Right lung (tissue), 10 donors: Measurements from ENCODE around the gene MFAP5. TPM values are rescaled to one million over a fixed set of nuclear protein-coding genes. Genes with fewer than 3 reads are reported as not detected.

Experiments
- DNase-seq, 2 donors: peaks; one replicate each; pipeline ENCODE4 v3.0.0-alpha.2; 2013
- long read RNA-seq, 8 donors: transcript quantifications; one replicate each; lab custom pipeline, GENCODE V29; 2026
- polyA plus RNA-seq, 5 donors: library from polyadenylated mRNA; unstranded; fragments of 120-200 nt; gene quantifications; one replicate each; pipeline versions ENCODE4 v1.2.1 to v1.2.3, GENCODE V29; 2013; ENCODE audit warnings: inconsistent platforms in 1 of 5, low replicate concordance in 1 of 5; ENCODE audit not compliant: insufficient read length in 5 of 5, insufficient read depth in 1 of 5

Gene MFAP5
- 1 to 10 TPM in 2 of 5 donors, under 1 TPM in 3; 0.43 to 4.9 (median 0.84) TPM for polyA plus RNA-seq
- long read RNA-seq, donor 1, partial matches to known transcripts, result 0 of 1 reads
- long read RNA-seq, donor 1, other reads (novel, unspliced or antisense), result 0 of 1 reads
- long read RNA-seq, donor 2, partial matches to known transcripts, result 0 of 1 reads
- long read RNA-seq, donor 2, other reads (novel, unspliced or antisense), result 0 of 1 reads
- long read RNA-seq, donor 3, result 0 reads
- long read RNA-seq, donor 4, result 0 reads
- long read RNA-seq, donor 5, result 0 reads
- long read RNA-seq, donor 6, partial matches to known transcripts, result 0 of 1 reads
- long read RNA-seq, donor 6, other reads (novel, unspliced or antisense), result 0 of 1 reads
- long read RNA-seq, donor 7, result 0 reads
- long read RNA-seq, donor 8, result 0 reads

DNA sequence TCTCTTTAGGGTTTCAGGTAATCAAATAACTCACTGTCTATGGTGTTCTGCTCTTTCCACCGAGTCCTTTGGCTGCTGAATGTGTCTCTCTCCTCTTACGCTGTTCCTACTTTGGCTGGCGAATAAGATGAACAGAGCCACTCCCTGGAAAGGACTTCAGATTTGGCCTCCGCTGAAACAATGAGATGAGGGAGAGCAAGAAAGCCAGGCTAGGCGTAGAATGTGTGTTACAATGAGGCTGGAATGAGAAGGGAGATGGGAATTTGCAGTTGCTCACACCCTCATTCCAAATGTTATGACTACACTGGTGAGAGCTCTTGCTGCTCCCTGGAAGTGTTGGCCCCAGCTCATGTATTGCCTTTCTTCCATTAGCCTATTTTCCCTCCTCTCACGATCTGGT, at the start of gene MFAP5:
MFAP5 (minus strand) TSS at position 234 of the 400 bp plus-strand sequence. CDS start 722 bp downstream, outside the sequence.
- no peak for DNase-seq

- no peak for DNase-seq
Measured at GRCh38 chr12:8709124-8709830, 46.7 kb upstream of the MFAP5 start.

GRCh38 chr12:8702159-8702558, 39.5 kb upstream of the MFAP5 start:
- no peak for DNase-seq

DNA sequence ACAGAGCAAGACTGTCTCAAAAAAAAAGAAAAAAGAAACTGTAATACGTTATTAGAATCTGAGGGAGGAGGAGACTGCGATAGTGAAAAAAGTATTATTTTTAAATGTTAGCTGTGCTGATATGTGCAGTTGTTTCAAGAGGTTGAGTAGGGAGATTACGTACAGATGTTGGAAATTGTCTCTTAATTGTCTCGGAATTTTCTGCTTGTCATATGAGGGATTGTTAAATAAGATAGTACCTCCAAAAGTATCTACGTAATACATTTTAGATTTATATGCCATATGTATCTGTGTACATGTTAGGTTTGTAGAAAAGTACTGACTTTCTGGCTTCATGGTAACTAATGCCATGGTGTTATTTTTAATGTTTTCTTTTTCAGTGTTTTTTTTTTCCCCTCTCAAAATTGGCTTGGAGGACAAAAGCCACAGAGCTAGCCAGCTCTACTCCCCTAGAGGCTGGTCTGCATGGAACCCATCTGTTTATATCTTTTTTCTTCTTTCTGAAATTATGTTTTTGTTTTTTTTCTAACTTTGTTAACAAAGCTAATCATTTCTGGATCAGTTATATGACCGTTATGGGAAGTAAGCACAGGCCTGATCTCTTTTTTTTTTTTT, 38.5 kb upstream of the MFAP5 start:
- DNase-seq, result no peak

DNA sequence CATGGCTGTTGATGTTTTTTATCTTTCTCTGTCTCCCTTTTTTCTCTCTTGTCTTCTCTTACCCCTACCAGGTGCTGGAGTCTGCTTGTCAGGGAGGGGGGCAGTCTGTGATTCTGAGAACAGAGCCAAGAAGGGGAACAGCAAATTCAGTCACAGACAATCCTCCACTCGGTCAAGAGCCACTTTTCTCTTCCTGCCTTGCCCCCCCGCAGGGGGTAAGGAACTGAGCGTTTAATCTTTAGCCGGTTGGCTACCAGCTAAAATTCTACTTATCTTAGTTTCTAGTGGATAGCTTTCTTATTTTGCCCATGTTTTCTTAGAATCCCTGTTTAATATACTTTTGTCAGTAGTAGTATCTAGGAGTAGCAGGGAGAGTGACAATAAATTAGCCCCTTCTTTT, 37.1 kb upstream of the MFAP5 start:
- no peak for DNase-seq

DNA sequence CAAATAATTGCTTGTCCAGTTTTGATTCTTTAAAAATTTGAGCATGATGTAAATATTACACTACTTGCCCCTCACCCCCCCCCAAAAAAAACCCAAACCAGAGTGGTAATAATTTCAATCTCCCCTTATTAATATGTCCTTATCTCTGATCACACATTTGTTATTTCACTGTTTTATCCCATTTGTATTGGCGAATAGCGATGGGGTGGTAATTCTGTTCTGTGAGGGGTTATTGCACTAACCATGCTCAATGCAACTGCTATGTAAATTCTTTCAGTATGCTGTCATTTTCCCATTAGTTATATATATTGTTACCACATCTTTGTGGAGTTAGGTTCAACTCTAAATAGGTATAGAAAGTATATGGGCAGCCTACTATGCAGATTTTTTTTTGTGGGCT, 36.3 kb upstream of the MFAP5 start:
- DNase-seq, result no peak

DNA sequence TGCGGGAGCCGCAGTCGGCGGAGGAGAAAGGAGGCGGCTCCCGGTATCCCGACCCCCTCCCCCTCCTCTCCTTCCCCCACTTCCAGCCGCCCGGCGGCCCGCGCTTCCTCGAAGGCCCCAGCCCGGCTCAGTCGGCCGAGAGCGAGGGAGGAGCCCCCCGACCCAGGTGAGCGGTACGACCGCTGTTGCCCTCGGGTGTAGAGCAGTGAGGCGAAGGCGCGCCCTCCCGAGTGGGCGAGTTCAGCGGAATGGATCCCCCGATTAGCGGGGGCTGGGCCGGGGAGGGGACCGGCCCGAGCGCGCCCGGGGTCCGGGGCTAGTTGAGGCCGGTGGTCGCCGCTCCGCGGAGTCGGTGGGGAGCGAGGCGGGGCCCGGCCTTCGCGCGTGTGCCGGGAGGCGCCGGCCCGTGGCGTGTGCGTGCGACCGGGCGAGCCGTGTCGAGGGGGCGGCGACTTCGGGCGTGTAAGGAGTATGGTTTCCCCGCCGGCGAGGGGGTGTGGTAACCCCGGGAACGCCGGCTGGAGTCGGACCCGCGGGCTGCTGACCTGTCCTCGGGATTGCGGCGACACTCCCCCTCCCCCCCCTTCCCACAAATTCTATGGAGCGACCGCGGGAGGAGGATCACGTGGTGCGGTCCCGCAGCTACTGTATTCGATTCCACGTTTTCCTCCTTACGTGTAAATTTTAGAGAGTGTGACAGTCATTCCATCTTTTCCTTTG, 35.7 kb upstream of the MFAP5 start:
- DNase-seq, result peak in 1 of 2 donors; percentile 58

- peak; percentile 89 for DNase-seq
Measured at GRCh38 chr12:8697476-8698131, 35.0 kb upstream of the MFAP5 start, which contains the start of gene RIMKLB. Gene RIMKLB, plus strand, starts transcription at chr12:8697991. Its CDS starts 15,876 bp downstream, at chr12:8713867.

DNA sequence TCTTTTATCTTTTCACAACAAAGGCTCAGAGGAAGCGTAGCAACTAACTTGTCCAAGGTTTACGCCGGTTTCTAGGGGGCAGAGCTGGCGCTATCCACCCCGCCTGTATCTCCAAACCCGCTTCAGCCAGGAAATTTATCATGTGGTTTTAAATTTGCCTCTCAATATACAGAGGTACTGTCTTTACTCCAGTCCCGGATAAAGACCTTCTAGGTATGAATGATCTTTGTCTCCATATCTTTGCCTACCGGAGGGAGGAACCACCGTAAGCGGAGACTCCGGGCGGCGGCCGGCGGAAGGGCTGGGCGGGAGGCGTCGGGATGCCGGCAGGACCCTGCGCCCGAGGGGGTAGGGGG, 34.5 kb upstream of the MFAP5 start:
- DNase-seq, result peak in 1 of 2 donors; percentile 64

DNA sequence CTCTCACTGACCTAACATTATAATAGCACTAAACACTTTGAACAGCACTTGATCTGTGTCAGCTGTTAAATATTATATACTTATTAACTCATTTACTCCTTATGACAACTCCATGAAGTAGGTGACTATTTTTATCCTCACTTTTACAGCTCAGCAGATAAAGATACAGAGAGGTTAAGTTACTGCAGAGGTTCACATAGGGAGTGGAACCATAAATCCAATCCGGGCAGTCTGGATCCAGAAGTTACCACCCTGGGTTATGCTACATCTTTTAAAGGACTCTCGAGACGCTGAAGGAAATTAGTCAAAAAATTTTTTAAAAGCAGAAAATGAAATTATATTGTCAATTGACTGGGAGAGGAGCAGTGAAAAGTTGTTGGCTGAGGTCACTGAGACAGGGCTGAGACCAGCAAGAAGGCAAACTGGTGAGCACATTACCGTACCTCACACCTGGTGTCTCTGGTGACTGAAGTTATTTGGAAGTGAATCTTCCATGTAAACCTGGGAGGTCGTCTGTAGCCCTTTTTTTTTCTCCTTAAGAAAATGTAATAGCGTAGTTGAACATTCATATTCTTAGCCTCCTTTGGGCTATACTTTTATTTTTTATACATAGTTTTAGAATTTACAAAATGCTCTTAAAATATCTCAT, 33.9 kb upstream of the MFAP5 start:
- no peak for DNase-seq

DNA sequence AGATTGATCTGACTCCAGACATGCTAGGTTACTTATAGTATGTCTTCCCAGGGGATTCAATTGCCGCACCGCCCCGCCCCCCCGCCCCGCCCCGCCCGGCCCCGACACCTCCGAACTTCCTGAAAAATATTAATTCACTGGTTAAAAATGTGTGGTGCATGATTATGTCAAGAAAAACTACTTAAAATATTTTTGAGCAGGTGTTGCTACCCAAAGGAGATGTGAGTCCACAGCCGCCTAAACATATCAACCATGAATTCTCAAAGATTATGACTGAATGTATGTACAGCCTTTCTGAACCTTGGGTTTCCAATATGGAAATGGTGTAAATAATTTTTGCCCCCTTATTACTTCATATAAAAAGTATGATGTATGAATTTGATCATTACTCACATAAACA, 32.5 kb upstream of the MFAP5 start:
- no peak for DNase-seq

DNA sequence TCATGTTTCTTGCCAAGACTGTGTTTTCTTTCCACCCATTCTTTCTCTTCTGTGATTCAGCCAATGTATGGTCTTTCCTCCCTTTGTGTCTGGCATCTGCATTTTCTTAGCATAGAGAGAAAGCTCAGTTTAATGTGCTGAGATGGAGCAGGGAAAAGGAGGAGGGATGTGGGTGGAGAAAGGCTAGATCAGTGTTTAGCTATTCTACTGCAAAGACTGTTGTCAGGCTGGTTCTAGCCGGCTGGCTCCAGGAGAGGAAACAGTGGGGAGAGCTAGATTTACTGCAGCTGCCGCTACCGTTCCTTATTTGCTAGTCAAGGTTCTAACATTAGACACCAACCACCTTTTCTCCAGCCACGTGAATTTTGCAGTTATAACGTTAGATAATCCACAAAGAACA, 29.9 kb upstream of the MFAP5 start:
- DNase-seq, result peak; percentile 75 to 79

GRCh38 chr12:8689681-8690080, 27.1 kb upstream of the MFAP5 start:
- DNase-seq, result no peak

- peak; percentile 80 to 83 for DNase-seq
Measured at GRCh38 chr12:8687846-8688601, 25.4 kb upstream of the MFAP5 start.

DNA sequence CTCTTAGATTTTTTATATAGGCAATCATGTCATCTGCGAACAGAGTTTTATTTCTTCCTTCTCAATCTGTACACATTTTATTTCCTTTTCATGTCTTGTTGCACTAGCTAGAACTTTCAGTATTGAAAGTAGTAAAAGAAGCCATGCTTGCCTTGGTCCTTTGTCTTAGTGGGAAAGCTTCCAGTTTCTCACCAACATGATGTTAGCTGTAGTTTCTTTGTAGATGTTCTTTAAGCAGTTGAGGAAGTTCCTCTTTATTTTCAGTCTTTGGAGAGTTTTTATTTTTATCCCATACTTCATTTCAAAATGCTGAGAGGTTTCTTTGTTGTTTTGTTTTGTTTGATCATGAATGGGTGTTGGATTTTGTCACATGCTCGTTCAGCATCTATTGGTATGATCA, 22.4 kb upstream of the MFAP5 start:
- DNase-seq, result no peak

- no peak for DNase-seq
Measured at GRCh38 chr12:8681129-8681884, 18.7 kb upstream of the MFAP5 start.

DNA sequence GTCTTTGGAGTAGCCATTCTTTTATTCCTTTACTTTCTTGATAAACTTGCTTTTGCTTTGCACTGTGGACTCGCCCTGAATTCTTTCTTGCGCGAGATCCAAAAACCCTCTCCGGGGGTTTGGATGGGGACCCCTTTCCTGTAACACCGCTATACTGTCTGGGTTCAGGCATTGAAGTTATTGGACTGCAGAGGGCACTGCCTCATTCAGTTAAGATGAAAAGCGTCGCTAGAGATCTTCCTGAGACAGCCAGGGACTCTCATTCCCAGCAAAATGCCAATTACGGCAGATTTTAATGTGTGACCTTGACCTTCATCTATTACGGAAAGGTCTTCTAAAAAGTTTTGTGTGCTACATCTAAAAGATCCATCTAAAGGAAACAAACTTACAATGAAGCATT, 17.9 kb upstream of the MFAP5 start:
- no peak for DNase-seq

DNA sequence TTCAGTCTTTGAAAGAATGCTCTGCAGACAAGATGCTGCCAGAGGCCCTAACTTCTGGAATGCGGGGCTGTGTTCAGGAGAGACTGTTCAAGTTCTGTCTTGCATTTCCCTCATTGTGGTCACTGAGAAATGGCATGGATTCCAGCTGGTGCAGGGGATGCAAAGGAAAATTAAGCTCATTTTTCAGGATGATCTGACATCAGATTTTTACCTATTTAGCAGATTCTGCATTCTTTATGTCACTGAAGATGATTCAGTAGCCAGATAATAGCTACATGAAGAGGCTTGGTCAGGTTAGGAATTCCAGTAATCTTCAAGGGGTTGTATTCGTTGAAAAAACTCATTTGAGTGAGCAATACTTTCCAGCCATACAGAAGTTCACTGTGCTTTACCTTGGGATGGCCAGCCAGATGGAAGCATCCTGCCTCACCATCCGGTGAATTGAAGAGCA, 16.1 kb upstream of the MFAP5 start:
- DNase-seq, result no peak

DNA sequence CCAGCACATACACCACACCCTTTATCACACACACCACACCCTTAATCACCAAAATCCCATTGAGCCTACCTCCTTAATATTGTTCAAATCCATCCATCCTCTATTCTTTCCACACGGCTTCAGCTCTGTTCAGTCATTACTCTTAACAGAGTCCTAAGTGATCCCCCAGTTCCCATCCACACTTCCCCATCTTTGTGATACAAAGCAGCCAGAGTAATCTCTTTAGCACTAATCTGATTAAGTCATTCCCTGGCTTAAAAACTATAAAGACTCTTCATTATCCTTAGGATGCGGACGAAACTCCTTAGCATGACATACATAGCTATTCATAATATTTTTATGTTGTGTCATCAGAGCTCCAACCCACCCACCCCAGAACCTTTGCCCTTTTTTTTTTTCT, 14.7 kb upstream of the MFAP5 start:
- DNase-seq, result no peak
